ENCODE measurements around the gene ANTKMT. TPM values are rescaled to one million over a fixed set of nuclear protein-coding genes. Genes with fewer than 3 reads are reported as not detected.

ANTKMT gene
- total RNA-seq, 6 donors from 2014 or later: 38.7 to 69.7 (median 55.7) TPM

- TF ChIP-seq CTCF (IDR thresholded peaks at IDR 0.05) (peak in 1 of 6 experiments; percentile 8), EP300 (IDR thresholded peaks at IDR 0.05) (no peak), POLR2AphosphoS5 (IDR thresholded peaks at IDR 0.05) (no peak), POLR2A (IDR thresholded peaks at IDR 0.05) (peak in 1 of 4 donors; percentile 10)
- peak; percentile 92 to 99 for DNase-seq
- WGBS, 2 donors: 17% methylated on average over 22 of the region's 108 CpGs; no CpG with 5 or more reads in 1 of the 2 donors
- Histone ChIP-seq H3K4me1 (peaks cover 26 to 37% (median 31%) of the 10 kb centered on the region in 4 donors), H3K9me3 (no peaks in the 10 kb centered on the region), H3K4me3 (peak within 1 kb of the TSS; percentile 82 to 93 (median 86)), H3K36me3 (no peaks in the 10 kb centered on the region), H3K27ac (peak within 1 kb of the TSS in 1 of 4 donors; percentile 51), H3K27me3 (peaks cover 0 to 23% (median 8%) of the 10 kb centered on the region in 4 donors)
- ATAC-seq (ENCODE audit: low FRiP score in 2 of 2): peak; percentile 86 to 94
These were observed 6.1 kb upstream of the ANTKMT start, which contains the start of gene METRN for GRCh38 chr16:714558-715476. Gene METRN (plus strand): TSS chr16:715118. CDS start chr16:715290, 172 bp downstream.

- WGBS, 2 donors: 5 to 14% methylated on average over 6 to 13 of the region's 74 CpGs
- Histone ChIP-seq H3K9me3 (no peaks in the 10 kb centered on the region), H3K4me1 (peaks cover 31 to 45% (median 39%) of the 10 kb centered on the region in 4 donors), H3K36me3 (no peaks in the 10 kb centered on the region), H3K4me3 (peak overlapping the region; percentile 82 to 93 (median 86)), H3K27ac (peak overlapping the region in 1 of 4 donors; percentile 51), H3K27me3 (peaks cover 0 to 15% (median 5%) of the 10 kb centered on the region in 4 donors)
- TF ChIP-seq CTCF (IDR thresholded peaks at IDR 0.05) (peak in 1 of 6 experiments; percentile 12), POLR2AphosphoS5 (IDR thresholded peaks at IDR 0.05) (no peak), POLR2A (IDR thresholded peaks at IDR 0.05) (no peak), EP300 (IDR thresholded peaks at IDR 0.05) (no peak)
- ATAC-seq (ENCODE audit: low FRiP score in 2 of 2) (no peak), DNase-seq (peak in 1 of 2 donors; percentile 89)
These were observed 5.3 kb upstream of the ANTKMT start for GRCh38 chr16:715477-716199.

- no peaks in the 10 kb centered on the region for H3K9me3 ChIP-seq
- no peak for ATAC-seq (ENCODE audit: low FRiP score in 2 of 2)
- peak overlapping the region in 3 of 4 donors; percentile 82 to 93 (median 86) for H3K4me3 ChIP-seq
- no peak for TF ChIP-seq CTCF (IDR thresholded peaks at IDR 0.05)
- no peak for TF ChIP-seq POLR2A (IDR thresholded peaks at IDR 0.05)
- no peak for TF ChIP-seq POLR2AphosphoS5 (IDR thresholded peaks at IDR 0.05)
- TF ChIP-seq EP300 (IDR thresholded peaks at IDR 0.05): no peak
- 17 to 34% methylated on average over 9 to 12 of the region's 12 CpGs for WGBS, 2 donors
- H3K36me3 ChIP-seq: no peaks in the 10 kb centered on the region
- peak in 1 of 2 donors; percentile 68 for DNase-seq
- peaks cover 31 to 47% (median 40%) of the 10 kb centered on the region in 4 donors for H3K4me1 ChIP-seq
- no peak overlapping the region for H3K27ac ChIP-seq
- peaks cover 0 to 11% (median 2%) of the 10 kb centered on the region in 4 donors for H3K27me3 ChIP-seq
These were observed 4.8 kb upstream of the ANTKMT start for GRCh38 chr16:716200-716568.

GRCh38 chr16:716768-717325, 4.1 kb upstream of the ANTKMT start:
- Histone ChIP-seq H3K27ac (no peak overlapping the region), H3K9me3 (no peaks in the 10 kb centered on the region), H3K4me3 (no peak overlapping the region), H3K4me1 (peaks cover 34 to 53% (median 43%) of the 10 kb centered on the region in 4 donors), H3K27me3 (peaks cover 0 to 10% (median under 1%) of the 10 kb centered on the region in 4 donors), H3K36me3 (no peaks in the 10 kb centered on the region)
- no peak for ATAC-seq (ENCODE audit: low FRiP score in 2 of 2)
- peak in 1 of 2 donors; percentile 78 for DNase-seq
- 92 to 100% methylated on average over 1 to 13 of the region's 29 CpGs for WGBS, 2 donors
- no peak for TF ChIP-seq POLR2AphosphoS5 (IDR thresholded peaks at IDR 0.05)
